Fibroblast of peridontal ligament (primary cell): ENCODE data around the gene UBE2E3.
"Not testable (repeated sequence)": the region's sequence is repeated elsewhere in the genome, so short reads cannot be mapped to it uniquely, and the experiment has no call there.

ENCODE experiments used
- DNase-seq: peaks from one replicate; pipeline ENCODE4 v3.0.0-alpha.2; 2010; ENCODE audit errors: extremely low read depth

Gene UBE2E3

GRCh38 chr2:181073896-181074295 lies 93.5 kb downstream of the UBE2E3 start:
- no peak for DNase-seq

DNA sequence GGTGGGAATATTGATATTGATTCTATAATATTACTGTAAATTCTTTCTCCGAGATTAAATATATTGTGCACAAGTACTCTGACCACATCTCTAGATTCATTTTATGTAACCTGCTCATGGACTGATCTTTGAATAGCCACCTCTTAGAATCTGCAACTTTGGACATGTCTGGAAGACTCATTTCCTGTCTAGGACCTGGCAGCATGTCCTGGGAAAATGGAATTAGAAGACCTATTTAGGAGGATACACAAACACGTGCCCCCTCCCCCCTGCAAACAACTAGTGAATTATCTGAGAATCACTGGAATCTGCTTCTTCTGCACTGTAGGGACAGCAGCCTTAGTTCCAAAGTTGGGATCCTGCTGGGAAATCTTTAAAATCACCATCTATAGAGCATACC lies 94.1 kb downstream of the UBE2E3 start:
- DNase-seq = no peak

- DNase-seq = no peak
Measured at GRCh38 chr2:181076658-181077057, 96.3 kb downstream of the UBE2E3 start.

DNA sequence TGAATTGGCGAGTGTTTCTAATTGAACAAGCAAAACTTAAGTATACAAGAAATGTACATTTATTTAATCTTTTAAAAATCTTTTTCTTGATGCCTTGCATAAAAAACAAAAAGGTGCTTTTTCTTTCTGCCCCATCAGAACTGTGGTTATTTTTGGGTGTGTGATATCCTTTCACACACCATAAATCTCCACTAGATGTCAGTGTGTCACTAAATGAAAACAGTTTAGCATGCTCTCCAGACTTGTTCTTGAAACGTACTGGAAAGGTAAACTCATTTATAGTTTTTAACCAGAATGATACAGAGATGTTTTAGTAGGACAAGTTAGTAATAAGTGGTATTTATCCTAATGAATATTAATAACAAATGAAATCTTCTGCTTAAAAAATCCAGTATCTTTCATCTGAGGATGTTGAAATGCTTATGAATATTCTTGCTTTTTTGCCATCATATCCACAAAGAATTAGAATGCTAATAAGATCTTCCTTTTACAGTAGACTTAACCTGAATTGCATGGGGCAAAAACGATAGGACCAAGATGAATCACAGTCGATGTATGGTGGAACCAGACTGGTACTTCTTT lies 96.8 kb downstream of the UBE2E3 start:
- DNase-seq = peak; percentile 77

GRCh38 chr2:181083140-181083539 lies 102.7 kb downstream of the UBE2E3 start:
- DNase-seq = no peak

DNA sequence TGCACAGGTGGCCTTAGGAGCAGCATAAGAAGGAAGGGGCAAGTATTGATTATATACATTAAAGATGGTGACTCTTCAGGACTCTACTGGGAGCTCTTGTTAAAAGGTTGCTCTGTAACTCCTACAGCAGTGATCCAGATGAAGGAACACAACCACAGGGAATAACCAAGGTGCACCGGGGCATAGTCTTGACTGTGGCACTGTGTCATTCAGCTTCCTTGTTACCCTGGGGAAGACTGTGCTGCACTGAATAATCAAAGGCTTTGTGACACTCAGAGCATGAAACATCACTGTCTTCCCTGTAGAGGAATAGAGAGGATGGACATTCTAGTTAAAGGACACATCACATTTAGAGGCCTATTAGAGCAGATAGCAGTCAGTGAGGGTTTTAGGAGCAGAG lies 105.3 kb downstream of the UBE2E3 start:
- no peak for DNase-seq

- DNase-seq = not testable (repeated sequence)
Measured at GRCh38 chr2:181091920-181092319, 111.5 kb downstream of the UBE2E3 start.

DNA sequence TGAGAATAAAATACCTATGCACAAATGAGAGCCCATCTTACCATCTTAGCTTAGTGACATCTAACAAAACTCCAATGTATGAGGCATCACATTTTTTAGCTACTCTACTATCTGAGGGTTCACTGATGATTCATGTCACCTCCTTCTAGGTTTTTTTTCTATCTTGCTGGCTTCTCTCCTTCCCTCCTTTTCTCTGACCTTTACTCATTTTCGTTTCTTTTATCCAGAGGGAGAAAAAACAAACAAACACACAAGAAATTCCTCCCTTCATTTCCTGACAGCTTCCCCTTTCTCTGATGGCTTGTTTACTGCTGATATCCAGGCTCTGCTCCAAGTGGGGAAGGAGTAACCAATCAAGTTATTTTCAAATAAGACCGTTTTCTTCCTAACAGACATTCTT lies 115.1 kb downstream of the UBE2E3 start:
- DNase-seq = no peak

GRCh38 chr2:181103659-181104058 lies 123.3 kb downstream of the UBE2E3 start:
- no peak for DNase-seq

- DNase-seq = peak; percentile 95
Measured at GRCh38 chr2:181104512-181105115, 124.2 kb downstream of the UBE2E3 start.

- DNase-seq = no peak
Measured at GRCh38 chr2:181105562-181105961, 125.2 kb downstream of the UBE2E3 start.

- no peak for DNase-seq
Measured at GRCh38 chr2:181106229-181106628, 125.8 kb downstream of the UBE2E3 start.

DNA sequence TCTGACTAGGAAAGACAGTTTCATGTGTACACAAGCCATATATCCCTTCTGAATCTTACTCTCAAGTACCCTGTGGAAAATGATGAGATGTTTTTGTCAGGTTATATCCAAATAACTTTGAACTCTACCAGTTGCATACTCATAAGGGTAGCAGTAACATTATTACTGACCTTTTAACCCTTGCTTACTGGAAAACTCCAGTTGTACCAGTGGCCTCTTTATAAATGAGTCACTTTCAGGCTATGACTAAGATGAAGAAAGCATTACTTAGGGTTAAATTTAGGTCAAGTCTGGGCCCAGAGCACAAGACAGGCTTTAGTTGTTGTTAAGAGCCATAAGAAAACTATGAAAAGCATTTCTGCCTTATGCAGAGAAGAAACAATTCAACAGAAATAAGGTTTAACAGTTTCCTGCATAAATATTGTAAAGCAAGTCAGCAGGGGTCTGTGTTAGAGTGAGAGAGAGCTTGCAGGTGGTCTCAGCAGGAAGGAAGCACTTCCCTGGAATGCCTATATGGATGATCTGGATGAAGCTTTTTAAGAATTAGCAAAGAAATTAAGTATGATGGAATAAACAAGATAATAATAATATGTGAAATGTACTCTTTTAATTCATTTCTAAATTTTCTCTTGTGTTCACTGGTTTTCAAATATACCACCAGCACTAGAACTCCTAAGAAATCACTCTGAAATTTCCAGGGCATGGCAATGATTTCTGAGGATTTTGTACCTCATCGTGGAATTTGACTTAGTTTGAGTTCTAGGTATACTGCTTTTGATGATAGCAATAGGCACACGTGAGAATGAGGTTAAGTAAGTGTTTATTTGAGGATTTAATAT lies 126.6 kb downstream of the UBE2E3 start:
- DNase-seq = peak; percentile 90

- DNase-seq = no peak
Measured at GRCh38 chr2:181107628-181107945, 127.2 kb downstream of the UBE2E3 start.

DNA sequence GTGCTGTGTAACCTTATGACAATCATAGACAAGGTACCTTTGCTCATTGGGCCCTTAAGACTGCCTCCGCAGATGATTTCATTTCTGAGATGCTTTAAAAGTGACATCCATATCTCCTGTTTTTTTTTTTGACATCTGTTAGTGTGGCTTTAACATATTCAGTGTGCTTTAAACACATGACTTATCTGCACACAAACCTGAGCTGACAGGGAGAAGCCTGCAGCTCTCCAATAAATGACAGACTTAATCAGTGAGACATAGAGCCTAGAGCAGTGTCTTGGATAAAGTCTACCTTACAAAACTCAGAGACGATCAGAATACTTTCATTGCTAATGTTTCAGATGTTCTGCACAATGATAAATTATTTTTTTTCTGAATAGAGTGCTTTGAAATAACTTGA lies 130.7 kb downstream of the UBE2E3 start:
- DNase-seq = no peak

GRCh38 chr2:181112916-181113315 lies 132.5 kb downstream of the UBE2E3 start:
- no peak for DNase-seq
